Peyer's patch (tissue), 4 donors: Measurements from ENCODE around the gene SLCO3A1. TPM values are rescaled to one million over a fixed set of nuclear protein-coding genes. Genes with fewer than 3 reads are reported as not detected.

ENCODE experiments used
- DNase-seq, 3 donors: peaks; one replicate each; pipeline ENCODE4 v3.0.0-alpha.2; 2017 to 2019
- H3K27ac ChIP-seq, 4 donors: fragments of 200-600 bp; sonication (generic); one replicate each; pipeline ENCODE4 v1.5.1; 2016 to 2019
- H3K27me3 ChIP-seq, 2 donors: fragments of 200-600 bp; sonication (generic); one replicate each; pipeline ENCODE4 v1.5.1; 2019
- H3K36me3 ChIP-seq, 3 donors: fragments of 200-600 bp; sonication (generic); one replicate each; pipeline ENCODE4 v1.5.1; 2016 to 2019
- H3K4me1 ChIP-seq, 4 donors: fragments of 200-600 bp; sonication (generic); one replicate each; pipeline ENCODE4 v1.5.1; 2016 to 2019
- H3K4me3 ChIP-seq, 4 donors: fragments of 200-600 bp; sonication (generic); 1 replicate in 3 of 4; 2 replicates in 1 of 4; pipeline ENCODE4 v1.5.1; 2016 to 2019; ENCODE audit warnings: mild to moderate bottlenecking in 1 of 4
- H3K9me3 ChIP-seq, 4 donors: fragments of 200-600 bp; sonication (generic); one replicate each; pipeline ENCODE4 v1.5.1; 2016 to 2019; ENCODE audit warnings: mild to moderate bottlenecking in 1 of 4
- CTCF ChIP-seq, 6 experiments: fragments of 450-650 bp in 4 of 6; fragments of 200-600 bp in 2 of 6; sonication (generic) in 1 of 6; IDR thresholded peaks; one replicate each; pipeline ENCODE4 v1.5.1; 2017 to 2019; ENCODE audit warnings: antibody characterized with exemption in 6 of 6, mild to moderate bottlenecking in 3 of 6, moderate library complexity in 1 of 6
- POLR2A ChIP-seq, 2 donors: fragments of 450-650 bp; IDR thresholded peaks; one replicate each; pipeline ENCODE4 v1.5.1; 2017; ENCODE audit warnings: antibody characterized with exemption in 2 of 2, mild to moderate bottlenecking in 2 of 2, moderate library complexity in 2 of 2
- total RNA-seq, 4 donors: library from RNA; depleted of rRNA; stranded (reverse); fragments of >200 nt; gene quantifications; one replicate each; pipeline ENCODE4 v1.1.0, GENCODE V29; 2016

SLCO3A1 gene
- total RNA-seq, 4 donors from 2014 or later, result 2.1 to 8.3 (median 5.0) TPM

- TF ChIP-seq CTCF (IDR thresholded peaks at IDR 0.05) (no peak), POLR2A (IDR thresholded peaks at IDR 0.05) (no peak)
- H3K27me3 ChIP-seq, result no peaks in the 10 kb centered on the region
- no peaks in the 10 kb centered on the region for H3K36me3 ChIP-seq
- no peak for DNase-seq
- H3K27ac ChIP-seq, result no peak overlapping the region
- H3K9me3 ChIP-seq, result no peaks in the 10 kb centered on the region
- H3K4me1 ChIP-seq, result peaks cover 0 to 52% (median 6%) of the 10 kb centered on the region in 4 donors
- H3K4me3 ChIP-seq, result no peak overlapping the region
Measured at GRCh38 chr15:91944331-91944730, 90.8 kb downstream of the SLCO3A1 start.

- Histone ChIP-seq H3K4me3 (no peak overlapping the region), H3K27me3 (no peaks in the 10 kb centered on the region), H3K36me3 (no peaks in the 10 kb centered on the region), H3K4me1 (peaks cover 0 to 49% (median 6%) of the 10 kb centered on the region in 4 donors), H3K27ac (no peak overlapping the region), H3K9me3 (no peaks in the 10 kb centered on the region)
- no peak for DNase-seq
- TF ChIP-seq CTCF (IDR thresholded peaks at IDR 0.05) (no peak), POLR2A (IDR thresholded peaks at IDR 0.05) (no peak)
Measured at GRCh38 chr15:91945385-91945784, 91.9 kb downstream of the SLCO3A1 start.

- DNase-seq, result no peak
- H3K36me3 ChIP-seq, result no peaks in the 10 kb centered on the region
- H3K9me3 ChIP-seq, result no peaks in the 10 kb centered on the region
- no peaks in the 10 kb centered on the region for H3K27me3 ChIP-seq
- no peak for TF ChIP-seq POLR2A (IDR thresholded peaks at IDR 0.05)
- TF ChIP-seq CTCF (IDR thresholded peaks at IDR 0.05), result no peak
- H3K4me1 ChIP-seq, result peaks cover 0 to 42% (median 6%) of the 10 kb centered on the region in 4 donors
- H3K27ac ChIP-seq, result no peak overlapping the region
- no peak overlapping the region for H3K4me3 ChIP-seq
Measured at GRCh38 chr15:91946075-91946474, 92.6 kb downstream of the SLCO3A1 start.

- TF ChIP-seq CTCF (IDR thresholded peaks at IDR 0.05), result no peak
- no peak for TF ChIP-seq POLR2A (IDR thresholded peaks at IDR 0.05)
- H3K27me3 ChIP-seq, result no peaks in the 10 kb centered on the region
- H3K4me1 ChIP-seq, result peaks cover 0 to 38% (median 5%) of the 10 kb centered on the region in 4 donors
- peak overlapping the region in 2 of 4 donors; percentile 12 to 32 for H3K27ac ChIP-seq
- H3K9me3 ChIP-seq, result no peaks in the 10 kb centered on the region
- no peak for DNase-seq
- no peak overlapping the region for H3K4me3 ChIP-seq
- no peaks in the 10 kb centered on the region for H3K36me3 ChIP-seq
Measured at GRCh38 chr15:91946581-91947292, 93.2 kb downstream of the SLCO3A1 start.

GRCh38 chr15:91947293-91947679 lies 93.8 kb downstream of the SLCO3A1 start:
- TF ChIP-seq POLR2A (IDR thresholded peaks at IDR 0.05), result no peak
- no peak for TF ChIP-seq CTCF (IDR thresholded peaks at IDR 0.05)
- peak overlapping the region in 2 of 4 donors; percentile 12 to 32 for H3K27ac ChIP-seq
- H3K4me3 ChIP-seq, result no peak overlapping the region
- no peaks in the 10 kb centered on the region for H3K27me3 ChIP-seq
- H3K36me3 ChIP-seq, result no peaks in the 10 kb centered on the region
- DNase-seq, result no peak
- peaks cover 0 to 37% (median 5%) of the 10 kb centered on the region in 4 donors for H3K4me1 ChIP-seq
- no peaks in the 10 kb centered on the region for H3K9me3 ChIP-seq
